HG03039 (cell line): ENCODE results near the gene PFDN1.

Experiments
- ATAC-seq: cut with Tn5 transposase; IDR thresholded peaks from one replicate; pipeline ENCODE4 v1.9.1; 2021; ENCODE audit warnings: mild to moderate bottlenecking, moderate library complexity; ENCODE audit not compliant: unreplicated experiment

The PFDN1 gene

DNA sequence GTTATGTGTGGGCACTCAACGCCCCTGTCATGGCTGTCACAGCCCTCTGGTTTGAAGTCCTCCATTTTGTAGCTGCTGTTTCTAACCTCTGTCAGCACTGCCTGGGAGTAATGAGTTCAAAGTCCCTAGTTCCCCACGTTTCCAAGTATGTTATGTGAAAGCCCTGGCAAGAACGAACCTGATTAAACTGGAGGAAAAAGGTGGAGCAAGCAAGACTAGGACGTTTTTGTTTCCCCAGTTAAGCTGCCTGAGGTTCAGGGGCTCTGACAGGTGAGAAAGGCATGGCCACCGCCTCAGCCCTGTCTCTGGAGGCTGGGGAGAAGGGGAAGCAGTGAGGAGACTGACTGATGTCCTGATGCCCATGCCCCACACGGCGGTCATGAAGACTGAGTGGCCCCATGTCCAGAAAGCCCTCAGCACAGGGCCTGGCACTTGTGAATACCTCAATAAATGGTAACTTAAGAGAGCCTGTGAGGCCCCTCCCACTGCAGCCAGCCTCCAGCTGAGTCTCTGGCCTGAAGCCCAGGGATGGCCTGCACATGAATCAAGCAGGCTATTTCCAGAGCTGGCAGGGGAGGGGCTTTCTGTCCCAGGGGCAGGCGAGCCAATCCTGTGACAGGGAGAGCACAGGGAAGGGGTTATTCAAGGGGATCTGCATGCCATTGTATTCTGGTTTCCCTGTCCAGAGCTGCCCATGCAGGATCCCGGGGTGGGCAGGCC is 61.8 kb downstream of the PFDN1 start:
- no peak for ATAC-seq

DNA sequence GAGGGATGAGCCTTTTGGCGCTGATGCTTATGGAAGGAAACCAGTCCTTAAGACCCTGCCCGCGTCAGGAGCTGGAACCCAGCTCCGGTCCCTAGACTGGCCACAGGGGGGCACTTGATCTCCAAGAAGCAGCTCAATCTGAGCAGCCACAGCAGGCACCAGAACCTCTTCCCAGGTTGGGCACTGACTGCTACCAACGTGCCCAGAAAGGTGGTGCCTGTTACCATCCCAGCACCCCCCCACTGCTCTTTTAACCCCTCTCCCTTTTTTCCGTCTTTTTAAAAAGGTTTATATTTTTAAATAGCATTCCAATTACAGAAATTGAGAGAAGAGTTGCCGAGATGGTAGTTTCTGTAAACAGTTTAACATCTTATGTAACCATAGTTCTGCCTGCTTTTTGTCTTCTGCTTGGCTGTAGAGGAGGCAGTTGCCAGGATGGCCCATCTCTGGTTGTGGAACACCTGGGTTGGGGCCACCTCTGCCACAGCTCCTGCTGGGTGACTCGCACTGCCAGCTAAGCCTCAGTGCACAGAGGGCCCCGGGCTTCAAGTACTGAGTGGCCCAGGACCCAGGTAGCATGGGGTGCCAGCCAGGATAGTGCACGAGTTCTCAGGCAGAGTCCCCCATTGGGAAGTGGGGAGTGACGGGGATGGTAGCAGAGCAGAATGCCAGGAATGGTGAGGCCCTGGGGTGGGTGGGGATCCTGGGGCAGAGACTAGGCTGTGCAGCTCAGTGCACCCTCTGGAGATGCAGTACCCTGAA is 62.8 kb downstream of the PFDN1 start:
- ATAC-seq, result peak; percentile 46

DNA sequence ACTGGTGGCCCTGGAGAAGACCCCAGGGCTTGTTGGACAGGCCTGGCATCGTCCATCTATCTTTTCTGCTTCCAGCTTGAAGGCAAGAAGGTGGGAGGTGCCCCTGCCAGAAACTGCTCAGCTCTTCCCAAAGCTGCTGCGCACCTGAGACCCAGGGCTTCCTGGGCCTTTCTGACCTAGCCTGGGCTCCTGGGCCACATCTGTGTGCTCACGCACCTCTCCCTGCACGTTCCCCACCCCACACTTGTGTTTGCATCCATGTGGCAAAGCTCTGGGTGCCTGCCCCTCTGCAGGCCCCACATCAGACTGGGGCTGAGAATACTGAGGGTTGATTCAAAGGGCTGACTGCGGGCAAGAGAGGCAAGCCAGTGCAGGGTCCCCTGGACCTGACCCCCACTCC is 63.4 kb downstream of the PFDN1 start:
- ATAC-seq, result no peak

DNA sequence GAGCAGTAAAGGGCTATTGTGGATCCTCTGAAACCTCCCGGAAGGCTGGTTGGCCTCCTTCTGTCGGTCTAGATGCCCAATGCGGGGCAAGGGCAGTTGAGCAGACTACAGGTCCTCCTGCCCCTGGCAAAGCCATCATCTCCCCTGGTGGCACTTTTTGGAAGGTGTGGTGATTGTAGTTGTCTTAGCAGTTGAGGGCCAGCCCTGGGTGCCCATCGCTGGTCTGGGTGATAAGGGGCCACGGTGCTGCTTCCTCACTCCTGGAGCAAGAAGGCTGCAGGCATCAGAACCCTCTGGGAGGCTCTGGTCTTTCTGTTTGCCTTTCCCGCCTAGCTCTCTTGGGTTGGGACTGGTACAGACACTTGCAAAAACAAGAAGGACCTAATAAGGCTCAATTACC is 64.1 kb downstream of the PFDN1 start:
- no peak for ATAC-seq

DNA sequence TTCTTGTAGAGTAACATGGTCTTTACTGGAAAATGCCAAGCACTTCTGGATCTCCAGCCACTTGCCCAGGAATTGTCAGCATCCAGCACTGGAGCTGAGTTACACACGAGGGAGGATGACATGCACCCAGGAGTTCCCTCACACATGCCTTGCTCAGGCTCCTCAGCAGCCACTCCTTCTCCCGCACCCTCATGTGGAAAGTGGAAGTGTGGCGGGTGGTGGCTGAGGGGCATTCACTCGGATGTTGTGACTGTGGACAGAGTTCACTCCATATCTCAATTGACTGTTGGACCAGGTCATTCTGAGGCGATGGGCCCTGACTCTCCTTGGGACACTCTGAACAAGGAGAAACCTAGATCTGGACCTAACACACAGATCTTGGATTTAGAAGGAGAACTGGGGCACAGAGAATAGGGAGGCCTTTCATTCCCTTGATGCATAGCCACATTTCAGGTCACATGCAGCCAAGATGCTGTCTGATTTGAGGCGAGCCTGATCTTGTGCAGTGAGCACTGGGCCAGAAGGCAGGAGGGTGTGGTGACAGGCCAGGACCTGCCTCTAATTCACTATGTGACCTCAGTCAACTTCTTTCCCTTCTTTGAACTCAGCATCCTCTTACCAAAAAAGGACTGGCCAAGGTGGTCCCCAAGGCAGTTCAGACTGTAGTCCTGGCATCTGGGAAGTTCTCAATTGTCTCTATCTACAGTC is 65.9 kb downstream of the PFDN1 start:
- no peak for ATAC-seq

DNA sequence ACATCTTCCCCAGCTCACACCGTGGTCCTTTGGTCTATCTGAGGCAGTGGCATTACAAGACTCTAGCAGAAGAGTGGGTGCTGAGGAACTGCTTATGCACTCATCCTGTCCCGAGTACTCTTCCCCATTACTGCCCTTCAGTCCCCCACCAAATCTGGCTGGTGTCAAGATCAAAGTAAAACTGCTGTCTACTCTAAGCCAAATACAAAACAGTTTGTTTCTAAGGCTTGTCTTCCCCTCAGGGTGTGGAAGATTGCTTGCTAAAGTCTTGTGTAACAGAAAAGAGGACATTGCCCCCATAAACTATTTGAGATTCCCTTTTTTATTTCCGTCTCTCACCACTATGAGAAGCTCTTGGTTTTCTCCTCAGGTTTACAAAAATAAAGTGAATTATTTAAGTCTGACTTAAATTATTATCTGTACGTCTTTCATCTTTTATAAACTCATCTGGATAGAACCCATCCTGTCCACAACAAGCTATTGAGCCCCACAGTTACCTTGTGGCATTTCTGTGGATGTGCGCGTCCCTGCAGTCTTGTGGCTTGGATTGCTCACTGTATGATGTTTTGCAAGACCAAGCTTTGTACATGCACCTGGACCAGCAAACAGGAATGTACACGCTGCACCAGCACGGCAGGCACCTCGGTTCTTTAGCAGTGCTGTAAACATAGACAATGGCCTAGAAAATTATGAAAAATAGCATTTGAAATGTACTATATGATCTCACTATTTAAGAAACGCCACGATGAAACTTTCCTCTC is 66.9 kb downstream of the PFDN1 start:
- no peak for ATAC-seq

DNA sequence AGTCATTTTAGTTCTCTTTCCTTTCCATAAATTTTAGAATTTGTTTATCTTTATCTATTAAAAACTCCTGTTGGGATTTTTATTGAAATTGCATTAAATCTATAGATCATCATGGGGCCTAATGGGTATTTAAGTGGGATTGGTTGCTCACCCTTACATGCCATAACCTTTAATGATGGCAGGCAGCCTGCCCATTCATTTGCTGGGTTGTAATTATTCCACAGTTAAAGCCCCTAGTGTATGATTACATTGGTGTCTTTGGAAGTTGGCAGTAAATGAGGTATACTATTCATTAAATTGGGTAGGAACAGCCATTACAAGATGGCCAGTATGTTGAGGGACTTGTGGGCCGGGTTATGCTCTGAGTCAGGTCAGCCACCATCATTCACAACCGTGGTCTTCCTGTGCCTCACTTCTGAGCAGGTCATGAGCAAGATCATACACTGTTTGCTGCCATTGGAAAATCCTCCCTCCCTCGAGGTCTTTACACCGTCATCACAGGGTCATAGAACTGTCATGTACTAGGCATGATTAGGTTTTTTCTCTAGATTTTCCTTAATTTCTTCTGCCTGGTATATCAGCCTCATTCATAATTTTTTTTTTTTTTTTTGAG is 68.4 kb downstream of the PFDN1 start:
- no peak for ATAC-seq

DNA sequence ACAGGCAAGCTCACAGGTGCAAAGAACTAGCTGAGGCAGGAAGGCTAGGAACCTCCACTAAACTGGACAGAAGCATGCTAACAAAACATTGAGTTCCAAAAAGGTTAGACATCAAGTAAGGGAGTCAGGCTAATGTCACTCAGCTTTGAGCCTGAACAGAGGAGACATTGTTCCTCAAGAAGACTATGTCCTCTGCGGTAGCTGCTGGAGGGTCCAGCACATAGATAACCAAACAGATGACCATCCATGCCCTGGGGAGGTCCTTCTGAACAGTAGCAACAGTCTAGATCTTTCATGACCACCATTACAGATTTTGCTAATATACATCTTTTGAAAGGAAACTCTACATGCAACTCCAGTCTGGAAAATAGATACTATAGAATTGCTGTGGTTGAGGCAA is 70.2 kb downstream of the PFDN1 start:
- no peak for ATAC-seq

DNA sequence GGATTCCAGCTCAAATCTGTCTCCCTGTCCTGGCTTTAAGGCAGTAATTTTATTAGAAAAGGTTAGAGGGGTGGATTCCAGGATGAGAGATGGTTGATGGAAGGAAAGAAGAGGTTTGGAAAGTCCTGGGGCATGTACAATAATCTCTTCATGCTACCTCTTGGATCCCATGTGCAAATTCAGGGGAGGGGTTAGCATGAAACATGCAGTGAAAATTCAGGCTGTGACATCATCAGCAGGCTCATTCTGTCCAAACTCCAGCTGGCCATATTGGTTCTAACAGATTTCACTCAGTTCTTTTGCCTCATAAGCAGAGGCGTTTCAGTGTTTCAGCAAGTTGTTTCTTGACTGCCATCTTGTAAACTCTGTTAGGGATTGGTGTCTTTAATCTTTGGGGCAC is 72.5 kb downstream of the PFDN1 start:
- no peak for ATAC-seq

DNA sequence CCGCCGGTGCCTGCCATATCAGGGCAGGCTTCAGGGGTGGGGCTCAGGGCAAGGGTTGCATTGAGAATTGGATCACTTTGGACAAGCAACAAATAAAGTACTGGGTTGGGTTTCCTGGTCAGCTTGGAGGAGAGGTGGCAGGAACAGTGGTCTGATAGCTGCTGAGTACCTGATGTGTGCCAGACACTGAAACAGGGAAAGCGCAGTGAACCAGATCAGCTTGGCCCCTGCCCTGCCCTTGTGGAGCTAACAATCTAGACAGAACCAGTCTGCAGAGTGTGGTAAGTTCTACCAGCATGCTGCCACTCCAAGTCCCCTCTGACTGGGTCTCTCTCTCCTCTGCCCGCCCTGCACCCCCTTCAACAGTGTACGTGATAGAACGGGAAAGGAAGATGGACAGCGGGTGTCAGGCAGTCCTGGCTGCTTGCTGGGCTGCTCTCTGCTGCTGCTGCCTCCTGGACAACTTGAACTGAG is 74.5 kb downstream of the PFDN1 start:
- ATAC-seq, result no peak

DNA sequence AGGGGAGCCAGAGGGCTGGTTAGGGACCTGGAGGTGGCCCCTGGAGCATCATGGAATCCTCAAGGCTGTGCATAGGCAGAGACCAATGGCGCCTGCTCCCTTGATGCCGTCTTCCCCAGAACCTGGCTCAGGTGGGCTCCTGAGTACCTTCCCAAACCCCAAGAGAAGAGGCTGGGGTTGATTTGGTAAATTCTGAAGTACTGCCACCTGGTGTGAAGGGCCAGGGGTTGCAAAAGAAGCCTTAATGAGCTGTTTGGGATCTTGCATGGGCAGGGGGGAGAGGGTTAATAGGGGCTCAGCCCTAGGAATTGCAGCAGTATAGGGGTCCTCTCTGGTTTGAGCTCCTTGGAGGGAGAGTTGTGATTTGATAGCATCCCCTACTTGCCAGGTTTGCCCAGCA is 75.9 kb downstream of the PFDN1 start:
- ATAC-seq, result no peak

DNA sequence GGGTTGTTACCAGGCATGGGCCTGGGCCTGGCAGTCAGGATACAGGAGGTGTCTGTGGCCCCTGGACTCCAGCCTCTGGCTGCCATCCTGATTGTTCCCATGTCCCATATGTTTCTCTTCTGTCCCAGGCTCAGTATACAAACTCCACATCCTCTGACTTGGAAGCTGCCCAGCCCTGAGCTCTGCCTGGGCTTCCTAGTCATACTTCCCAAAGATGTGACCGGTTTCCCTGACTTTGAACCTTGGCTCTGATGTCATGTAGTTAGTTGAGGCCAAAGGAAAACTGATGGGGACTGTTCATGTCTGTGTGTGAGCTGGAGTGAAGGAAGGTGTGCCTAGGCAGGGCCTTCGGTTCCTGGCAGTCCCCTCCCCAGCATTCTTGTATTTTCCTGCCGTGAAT is 77.5 kb downstream of the PFDN1 start:
- no peak for ATAC-seq

DNA sequence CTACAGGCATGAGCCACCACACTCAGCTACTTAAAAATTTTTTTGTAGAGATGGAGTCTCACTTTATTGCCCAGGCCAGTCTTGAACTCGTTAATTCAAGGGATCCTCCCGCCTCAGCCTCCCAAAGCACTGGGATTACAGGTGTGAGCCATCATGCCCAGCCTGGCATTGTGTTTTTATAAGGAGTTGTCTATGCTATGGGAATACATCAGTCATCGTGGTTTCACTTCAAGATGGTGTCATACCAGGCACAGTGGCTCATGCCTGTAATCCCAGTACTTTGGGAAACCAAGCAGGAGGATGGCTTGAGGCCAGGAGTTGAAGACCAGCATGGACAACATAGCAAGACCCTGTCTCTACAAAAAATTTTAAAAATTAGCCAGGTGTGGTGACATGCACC is 78.2 kb downstream of the PFDN1 start:
- no peak for ATAC-seq

DNA sequence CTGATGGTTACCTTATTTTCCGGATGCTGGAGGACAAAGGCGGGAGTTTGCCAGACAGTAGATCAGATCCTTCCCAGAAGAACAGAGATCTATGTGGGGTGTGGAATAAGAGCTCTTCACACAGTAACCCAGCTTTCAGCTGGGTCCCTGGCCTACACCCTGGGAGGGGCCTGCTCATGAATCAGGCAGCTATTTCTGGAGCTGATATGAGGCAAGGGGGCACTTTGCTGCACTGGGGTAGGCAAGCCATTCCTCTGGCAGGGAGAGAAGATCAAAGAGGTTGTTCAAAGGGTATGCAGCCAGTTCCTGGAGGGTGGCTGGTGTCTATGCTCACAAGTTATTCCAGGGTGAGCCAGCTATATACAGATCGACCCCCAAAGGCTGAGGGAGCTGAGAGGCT is 79.3 kb downstream of the PFDN1 start:
- no peak for ATAC-seq

DNA sequence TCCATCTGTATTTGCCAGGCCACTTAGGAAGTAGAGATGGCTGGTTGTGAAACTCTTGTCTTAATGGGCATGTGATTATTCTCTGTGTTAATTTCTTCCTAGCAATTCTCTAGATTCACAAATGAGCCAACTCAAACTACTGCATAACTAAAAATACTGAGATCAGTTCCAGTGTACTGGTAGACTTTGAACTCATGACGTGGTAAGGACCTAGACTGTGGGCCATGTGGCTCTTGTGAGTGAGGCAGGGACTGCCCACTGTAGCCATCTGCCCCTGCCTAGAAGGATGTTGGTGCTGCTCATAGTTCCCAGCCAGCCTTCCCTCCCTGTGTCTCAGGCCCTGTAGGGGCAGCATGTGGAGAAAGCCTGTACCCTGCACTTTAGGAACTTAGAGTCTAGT is 80.5 kb downstream of the PFDN1 start:
- ATAC-seq, result no peak

DNA sequence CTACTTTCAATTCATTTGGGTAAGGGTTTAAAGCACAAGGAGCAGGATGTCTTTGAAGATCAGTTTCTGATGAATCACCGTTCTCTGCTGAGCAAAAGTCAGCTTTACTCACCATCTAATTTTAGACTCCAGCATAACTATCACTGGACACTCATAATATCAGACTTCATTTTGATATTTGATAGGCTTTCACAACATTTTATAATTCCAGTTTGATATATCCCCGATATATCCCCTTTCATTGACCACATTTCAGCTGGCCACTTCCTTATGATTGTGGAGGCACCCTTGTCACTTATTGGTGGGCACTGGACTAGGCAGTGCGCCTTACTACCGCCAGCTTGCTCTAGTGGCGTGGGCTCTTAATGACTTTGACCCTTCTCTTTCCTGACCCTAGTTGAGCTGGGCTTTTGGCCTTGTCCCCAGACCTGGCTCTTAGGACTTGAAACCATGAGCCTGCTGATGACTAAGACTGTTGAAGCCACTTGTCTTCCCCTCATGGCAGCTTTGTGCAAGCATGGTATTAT is 81.1 kb downstream of the PFDN1 start:
- ATAC-seq, result no peak

DNA sequence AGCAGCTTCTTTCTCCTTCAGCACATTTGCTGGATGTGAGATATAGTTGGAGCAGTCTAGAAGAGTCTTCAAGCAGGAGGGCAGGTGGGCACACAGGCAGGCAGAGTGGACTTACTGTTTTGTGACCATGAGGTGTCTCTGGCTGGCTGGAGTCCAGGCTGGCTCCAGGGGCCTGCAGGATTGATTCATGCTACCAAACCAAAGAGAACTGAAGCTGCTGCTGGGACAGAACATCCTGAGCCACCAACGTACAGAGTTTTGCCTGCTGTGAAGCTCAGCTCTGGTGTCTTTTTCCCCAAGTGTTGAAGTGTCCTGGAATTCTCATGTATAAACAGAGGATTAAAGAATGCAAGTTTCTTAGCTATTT is 82.2 kb downstream of the PFDN1 start:
- no peak for ATAC-seq

DNA sequence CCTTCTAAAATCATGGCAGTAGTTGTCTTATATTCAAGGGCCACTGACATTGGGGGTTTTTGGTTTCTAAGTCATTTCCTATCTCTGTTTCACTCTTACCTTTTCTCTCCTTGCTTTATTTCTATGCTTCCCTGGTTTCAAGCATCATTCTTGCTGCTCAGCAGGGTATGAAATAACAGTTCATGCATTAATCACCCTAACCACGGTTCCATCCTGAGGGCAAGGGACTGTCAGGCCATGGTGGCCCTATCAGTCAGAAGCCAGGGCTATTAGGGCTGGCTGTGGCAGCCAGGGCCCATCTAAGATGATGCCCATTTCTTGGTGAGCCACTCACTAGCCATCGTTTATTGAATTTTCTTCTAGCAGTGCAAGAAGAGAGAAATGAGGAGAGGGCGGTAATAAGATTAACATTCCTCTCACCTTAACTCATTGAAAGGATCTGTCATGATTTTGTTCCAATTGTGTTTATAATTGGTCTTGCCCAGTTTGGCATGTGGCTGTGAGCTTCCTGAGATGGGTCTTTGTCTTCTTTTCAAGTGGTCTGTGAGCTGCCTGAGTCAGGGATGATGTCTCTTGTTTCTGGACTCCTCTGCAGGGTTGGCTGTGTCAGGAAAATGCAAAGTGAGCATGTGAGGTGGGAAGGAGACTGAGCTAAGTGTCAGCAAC is 82.7 kb downstream of the PFDN1 start:
- ATAC-seq, result no peak

DNA sequence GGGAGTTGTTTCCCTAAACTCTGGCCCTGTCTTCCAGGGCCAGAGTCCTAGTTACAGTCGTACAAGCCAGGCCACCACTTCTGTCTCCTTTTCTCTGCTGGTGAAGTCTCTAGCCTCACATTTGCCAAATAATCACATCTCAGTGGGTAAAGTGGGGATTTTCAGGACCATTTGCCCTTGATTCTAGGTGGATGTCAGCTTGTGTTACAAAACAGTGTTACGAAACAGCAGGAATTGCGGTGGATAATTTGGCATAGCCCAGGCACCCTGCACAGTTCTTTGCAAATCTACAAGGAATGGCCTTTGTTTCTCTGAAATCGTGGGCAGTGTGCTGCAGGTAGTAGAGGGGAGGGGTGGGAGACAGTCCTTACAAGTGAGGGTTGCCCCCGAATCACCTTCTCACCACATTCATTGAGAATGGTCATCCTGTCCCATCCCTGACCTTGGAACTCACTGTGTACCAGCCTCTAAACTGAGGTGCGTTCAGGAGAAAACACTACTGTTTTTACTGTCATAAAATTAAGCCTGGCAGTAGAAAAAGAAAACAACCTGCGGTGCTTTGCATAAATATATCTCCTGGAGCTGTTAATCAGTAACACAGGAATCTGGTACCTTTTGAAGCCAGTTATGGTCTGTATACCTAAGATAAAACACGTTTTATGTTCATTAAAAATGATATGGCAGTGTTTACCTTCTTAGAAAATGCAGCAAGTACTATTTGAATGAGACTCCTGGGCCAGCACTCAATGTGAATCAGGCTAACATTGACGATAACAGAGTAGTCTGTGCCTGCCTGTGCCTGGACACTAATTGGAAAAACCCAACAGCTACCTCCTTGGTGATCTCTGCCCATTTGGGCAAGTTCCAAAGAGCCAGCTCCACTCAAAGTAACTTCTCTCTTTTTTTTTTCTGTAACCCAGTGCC is 83.6 kb downstream of the PFDN1 start:
- ATAC-seq, result no peak
